GM21528 (cell line): ENCODE results near the gene SEPTIN11.
A peak's percentile ranks its signal among the peaks of the same experiment; 100 is the strongest.
"Not testable (repeated sequence)": the region's sequence is repeated elsewhere in the genome, so short reads cannot be mapped to it uniquely, and the experiment has no call there.

Source experiments
- ATAC-seq: cut with Tn5 transposase; IDR thresholded peaks from one replicate; pipeline ENCODE4 v1.9.1; 2021; ENCODE audit warnings: mild to moderate bottlenecking, moderate library complexity; ENCODE audit not compliant: unreplicated experiment, low FRiP score

SEPTIN11 gene

DNA sequence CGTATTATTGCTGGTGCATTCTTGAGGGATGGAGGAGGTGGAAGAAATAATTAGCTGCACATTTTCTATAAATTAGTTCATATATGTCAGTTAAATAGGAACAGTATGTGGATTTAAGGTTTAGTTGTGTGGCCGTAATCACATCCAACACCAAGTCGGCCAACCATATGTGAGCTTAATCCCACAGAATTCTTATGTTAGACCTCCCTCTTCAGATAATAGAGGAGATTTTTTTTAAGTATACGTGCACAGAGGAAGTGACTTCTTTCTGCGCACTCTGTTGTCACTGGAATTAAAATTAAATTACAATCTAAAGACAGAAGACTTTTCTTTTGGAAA, 2.1 kb downstream of the SEPTIN11 start:
- ATAC-seq = no peak

DNA sequence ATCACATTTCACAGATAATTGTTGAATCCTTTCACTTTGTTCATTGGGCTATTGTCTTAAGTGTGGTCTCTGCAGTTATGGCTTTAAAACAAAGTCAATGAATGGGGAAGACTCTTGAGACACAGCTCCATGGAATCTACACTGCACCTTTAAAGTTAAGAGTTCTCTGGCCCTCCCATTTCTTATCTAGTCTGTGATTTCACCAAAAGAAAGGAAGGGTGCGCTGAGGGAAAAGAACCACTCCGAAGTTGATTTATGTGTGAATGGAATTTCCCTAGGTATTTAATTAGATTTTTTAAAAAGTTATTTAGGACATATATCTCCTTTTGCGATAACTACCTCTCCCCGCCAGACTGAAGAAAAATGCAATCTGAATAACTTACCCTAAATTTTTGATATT, 2.5 kb downstream of the SEPTIN11 start:
- no peak for ATAC-seq

DNA sequence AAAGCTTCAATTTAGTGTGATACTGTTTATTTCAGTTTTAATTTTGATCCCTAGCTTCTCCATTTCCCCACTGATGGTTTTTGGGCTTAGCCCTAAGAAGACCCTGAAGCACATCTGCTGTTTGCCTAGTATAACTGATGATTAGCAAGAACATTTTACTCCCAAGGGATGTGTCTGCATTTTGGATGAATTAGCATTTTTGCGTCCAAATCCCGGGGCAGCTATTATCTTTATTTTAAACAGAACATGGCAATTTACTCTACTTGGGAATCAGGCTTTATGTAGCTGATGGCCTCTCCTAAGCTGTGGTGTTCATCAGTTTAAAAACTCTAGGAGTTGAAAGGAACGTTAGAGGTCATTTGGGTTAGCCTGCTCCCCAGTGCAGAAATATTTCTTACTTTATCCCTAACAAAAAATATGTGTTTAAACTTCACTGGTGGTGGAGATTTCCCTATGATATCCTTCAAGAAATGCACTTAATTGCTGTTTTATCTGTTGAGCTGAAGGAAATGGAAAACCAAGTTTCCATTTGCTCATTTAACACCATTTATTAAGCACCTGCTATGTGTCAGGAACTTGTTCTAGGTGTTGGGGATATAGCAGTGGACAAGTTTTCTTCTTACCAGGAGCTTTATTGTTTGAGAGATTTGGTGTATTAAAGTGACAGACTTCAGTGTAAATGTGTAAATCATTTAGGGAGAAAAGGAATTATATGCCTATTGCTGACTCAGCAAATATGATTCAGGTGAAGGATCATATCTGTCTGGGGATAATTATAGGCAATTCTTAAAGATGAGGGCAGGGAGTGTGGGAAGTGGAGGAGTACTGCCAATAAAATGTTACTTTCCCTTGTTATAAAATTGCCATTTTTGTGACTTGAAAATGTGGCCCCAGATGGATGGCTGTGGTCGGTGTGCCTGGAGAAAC, 3.4 kb downstream of the SEPTIN11 start:
- ATAC-seq = no peak

DNA sequence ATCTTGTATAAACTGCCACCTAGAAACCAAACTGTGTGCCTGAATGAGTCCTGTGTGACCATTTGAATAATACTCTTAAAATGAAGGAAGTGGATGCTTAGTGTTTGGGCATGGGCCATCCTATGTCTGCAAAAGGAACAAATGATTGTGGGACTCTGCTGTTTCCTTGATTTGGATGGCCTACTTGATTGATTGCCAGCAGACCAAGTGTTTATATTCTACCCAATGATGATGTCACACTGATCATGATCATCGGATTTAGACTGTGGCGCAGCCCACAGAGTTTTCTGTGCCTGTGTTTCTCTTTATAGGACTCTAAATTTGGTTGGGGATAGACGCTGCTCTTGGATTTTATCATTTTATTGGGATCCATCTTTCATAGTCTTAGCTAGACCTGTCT, 4.4 kb downstream of the SEPTIN11 start:
- no peak for ATAC-seq

DNA sequence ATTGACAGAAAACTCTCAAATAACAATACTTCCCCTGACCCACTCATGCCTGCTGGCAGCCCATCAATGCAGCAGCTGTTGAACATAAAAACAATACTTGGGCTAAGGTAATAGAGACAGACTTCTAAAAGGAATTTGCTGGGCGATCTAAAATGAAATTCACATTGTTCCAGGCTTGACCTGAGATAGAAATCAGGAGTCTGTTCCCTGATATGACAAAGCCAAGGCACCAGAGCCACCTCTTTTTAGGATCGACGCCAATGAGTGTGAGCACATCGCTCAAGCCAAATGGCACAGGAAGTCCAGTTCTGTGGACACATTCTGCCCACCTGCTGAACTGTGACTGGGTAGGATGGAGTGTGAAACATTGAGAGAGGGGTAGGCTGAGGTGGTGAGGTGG, 4.9 kb downstream of the SEPTIN11 start:
- no peak for ATAC-seq

DNA sequence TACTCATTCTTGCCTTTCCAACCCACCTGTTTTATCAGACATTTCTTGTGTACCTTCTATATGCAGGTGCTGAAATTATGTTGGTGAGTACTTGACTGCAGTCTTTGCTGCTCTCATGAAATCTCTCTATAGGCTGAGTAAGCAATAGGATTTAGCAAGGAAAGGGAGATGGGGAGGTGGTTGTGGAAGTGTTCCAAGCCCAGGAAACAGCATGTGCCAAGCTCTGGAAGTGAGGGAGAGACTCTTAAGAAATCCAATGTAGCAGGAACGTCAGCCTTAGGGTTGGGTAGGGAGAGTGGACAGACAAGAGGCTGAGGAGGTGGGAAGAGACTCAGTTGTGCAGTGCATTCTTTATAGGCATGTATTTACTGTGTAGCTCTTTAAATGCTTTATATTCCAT, 5.6 kb downstream of the SEPTIN11 start:
- ATAC-seq = no peak

DNA sequence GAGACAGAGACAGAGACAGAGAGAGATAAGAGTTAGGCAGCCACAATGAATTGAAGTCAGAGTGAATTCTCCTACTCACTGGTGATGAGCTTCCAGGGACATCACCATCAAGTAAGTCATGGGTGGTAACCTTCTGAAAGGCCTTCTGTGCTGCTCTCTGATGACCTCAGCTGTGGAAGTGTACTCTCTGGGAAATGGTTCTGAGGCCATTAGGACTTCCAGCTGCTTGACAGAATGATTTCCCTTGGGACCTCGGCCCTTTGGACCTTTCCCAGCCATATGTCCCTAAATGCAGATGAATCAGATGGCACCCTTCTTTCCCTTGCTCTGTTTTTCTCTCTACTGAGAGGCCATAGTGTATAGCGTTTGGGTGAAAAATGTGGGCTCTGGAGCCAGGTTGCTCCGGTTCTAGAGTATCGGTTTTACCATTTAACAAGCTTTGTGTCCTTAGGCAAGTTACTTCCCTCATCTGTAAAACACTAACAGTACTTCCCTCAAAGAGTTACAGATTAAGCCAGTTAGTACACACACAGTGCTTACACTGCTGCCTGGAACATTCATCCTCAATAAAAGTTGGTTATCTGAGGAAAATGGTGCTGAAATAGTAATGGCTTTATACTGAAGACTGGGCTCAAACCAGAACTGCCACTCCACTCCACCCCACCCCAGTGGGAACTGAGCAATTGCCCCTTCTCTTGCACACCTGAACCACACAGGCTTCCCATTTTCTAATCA, 7.6 kb downstream of the SEPTIN11 start:
- ATAC-seq = no peak

DNA sequence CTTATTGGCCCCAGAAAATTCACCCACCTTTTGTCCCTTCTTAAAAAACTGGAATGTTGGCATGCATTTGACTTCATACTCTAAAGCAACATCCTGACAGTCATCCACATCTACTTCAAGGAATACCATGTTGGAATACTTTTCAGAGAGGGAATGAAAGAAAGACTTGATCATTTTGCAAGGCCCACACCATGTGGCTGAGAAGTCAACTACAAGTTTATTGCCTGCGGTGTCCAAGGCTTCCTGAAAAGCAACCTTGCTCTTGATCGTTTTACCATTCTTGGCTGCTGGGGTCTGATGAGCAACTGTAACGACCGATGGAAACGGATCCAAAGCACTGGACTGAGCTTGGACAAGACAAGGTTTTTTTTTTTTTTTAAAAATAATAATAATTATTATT, 9.3 kb downstream of the SEPTIN11 start:
- no peak for ATAC-seq

DNA sequence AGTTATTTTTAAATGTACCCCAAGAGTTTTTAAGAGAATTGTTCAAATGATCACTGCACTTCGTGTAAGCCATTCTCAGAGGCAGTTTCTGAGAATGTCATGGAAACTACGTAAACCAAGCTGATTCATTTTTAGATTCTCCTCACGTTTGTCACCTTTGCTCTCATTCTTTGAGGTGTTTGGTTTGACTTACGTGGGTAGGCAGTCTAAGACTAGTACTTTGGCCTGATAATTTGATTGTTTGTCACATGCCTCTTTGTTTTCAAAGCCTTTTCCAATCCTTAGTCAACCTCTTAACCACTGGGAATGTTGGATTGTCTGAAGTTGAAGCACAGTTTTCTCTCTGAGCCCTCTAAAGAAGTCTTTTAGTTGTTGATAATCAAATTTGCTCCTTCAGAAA, 10.5 kb downstream of the SEPTIN11 start:
- peak; percentile 62 for ATAC-seq

DNA sequence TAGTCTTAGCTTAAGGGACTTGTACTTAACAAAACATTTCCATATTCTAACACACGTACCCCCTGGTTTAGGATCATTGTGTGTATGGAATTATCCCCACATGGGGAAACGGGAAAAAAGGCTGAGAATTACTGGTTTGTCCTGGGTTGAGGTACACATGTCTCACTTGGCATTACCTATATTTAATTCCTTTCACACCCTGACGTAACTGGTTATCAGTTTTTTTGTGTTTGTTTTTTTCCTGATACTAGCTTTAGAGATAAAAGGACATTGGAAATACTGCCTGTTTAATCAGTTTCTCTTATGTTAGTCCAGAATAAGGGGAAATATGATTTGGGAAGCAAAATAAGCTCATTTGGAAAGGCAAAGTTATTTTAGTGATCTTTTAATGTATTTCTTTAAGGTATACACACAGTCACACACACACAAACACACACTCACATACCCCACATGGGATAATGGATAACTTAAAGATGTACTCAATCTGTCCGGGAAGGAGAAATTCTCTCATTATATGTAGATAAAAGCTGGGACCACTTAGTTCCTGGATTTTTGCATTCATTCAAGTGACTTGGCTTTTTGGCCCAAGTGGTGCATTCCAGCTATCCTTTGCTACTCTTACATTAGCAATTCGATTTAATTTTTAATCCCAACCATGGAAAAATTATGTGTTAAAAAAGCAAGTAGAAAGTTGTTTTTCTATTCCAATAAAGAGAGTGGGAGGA, 13.0 kb downstream of the SEPTIN11 start:
- no peak for ATAC-seq

DNA sequence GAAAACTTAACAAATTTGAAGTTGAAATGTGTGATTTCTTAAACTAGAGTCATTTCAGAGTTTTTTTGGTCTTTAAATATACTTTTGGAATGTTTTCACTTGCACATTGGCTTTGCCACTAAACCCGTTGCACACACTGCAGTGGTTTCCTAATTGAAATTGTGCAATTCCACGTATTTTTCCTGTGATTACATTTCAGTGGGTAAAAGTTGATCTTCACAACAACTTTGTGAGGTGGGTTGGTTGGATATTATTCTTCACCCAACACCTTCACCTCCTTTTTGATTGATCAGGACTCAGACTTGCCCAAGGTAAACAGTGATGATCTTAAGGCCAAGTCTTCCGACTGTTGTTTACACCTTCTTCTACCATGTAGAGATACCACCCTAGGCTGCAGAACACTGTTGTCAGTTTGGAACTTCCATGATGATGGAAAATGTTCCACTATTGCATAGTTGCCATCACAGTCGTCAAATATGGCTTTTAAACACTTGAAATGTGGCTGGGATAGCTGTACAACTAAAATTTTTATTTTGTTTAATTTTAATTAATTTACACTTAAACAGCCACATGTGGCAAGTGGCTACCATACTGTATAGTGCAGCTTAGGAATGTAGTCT, 13.7 kb downstream of the SEPTIN11 start:
- ATAC-seq = no peak

DNA sequence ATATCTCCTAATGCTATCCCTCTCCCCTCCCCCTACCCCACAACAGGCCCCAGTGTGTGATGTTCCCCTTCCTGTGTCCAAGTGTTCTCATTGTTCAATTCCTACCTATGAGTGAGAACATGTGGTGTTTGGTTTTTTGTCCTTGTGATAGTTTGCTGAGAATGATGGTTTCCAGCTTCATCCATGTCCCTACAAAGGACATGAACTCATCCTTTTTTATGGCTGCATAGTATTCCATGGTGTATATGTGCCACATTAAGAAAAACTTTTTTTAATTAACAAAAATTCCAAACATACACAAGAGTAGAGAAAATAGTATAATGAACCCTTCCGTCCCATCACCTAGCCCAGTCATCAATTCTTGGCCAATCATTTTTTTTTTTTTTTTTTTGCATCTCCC, 14.4 kb downstream of the SEPTIN11 start:
- not testable (repeated sequence) for ATAC-seq

DNA sequence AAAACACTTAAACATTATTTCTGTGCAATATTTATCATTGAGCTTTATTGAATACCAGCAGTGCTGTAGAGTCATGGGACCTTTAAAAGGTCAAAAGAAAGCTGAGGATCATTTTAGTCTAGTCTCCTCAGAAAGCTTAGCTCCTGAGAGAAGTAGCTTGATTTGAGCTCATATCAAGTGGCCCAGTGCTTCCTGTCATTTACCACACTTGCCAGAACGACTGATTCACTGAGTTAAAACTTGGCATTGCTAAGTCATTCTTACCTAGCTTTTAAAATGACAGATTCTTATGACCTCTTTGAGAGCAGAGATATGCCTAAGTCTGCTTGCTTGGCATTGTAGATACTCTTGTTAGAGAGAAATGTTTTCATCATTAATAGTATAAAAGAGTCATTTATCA, 15.2 kb downstream of the SEPTIN11 start:
- ATAC-seq = no peak

DNA sequence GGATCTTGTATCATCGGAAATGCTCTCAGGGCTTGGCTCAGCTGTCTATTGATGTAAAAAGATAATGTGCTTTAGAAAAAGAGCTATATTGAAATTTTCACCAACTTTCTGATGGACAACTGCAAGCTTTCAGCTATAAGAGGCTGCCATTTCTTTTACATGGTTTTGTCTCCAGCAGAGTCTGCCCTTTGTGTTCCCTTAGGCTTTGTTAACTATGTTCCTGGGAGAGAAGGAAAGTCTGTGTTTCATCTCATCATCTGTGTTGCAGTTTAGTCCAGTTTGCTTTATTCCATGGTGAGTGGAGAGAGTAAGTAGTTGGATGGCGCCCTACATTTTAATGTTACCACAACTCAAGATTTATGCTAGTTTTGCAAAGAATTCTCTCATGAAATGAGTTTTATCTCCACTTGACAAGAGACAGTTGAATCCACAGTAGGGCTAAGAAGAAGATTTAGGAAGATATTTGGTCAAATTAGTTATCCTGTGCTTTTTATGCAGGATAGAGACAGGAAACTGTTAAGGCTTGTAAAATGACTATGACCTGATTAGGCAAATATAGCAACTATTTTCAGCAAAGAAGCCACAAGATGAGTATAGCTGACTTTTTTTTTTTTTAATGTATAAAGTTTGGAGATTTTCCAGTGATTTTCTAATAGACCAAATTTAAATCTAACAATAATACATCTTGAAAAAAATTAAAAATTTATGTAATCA, 16.5 kb downstream of the SEPTIN11 start:
- ATAC-seq = no peak

DNA sequence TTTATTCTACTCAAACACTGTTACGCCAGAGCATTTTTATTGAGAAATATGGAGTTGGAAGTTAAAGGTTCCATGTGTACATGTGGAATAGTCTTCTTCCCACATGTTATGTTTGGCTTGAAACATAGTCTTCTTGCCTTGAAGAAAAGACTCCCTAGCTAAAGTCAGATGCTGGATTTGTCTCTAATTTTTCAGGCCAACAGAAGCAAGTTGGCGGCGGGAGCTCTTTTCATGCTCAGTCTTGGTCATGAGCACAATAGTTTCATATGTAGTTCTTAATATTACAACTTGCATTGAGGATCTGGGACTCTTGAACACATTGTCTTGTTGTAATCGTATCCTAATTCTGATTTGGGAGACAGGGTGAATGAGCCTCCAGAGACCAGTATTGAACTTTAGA, 19.4 kb downstream of the SEPTIN11 start:
- no peak for ATAC-seq

DNA sequence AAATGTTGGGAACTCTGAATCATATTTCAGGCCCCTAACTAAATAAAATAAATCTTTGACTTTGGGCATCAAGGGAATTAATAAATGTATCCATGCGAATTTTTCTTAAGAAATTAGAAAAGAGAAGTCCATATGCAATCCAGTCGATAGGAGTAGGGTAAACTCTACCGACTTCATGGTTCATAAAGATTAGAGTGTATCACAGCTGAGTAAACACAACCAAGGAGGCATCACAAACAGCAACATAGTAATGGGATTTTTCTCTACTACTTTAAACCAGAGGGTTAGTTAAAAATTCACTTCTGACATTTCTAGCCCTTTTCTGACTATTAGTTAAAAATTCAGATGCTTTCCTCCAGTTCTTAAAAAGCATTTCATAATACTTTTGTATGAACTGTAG, 19.9 kb downstream of the SEPTIN11 start:
- no peak for ATAC-seq

DNA sequence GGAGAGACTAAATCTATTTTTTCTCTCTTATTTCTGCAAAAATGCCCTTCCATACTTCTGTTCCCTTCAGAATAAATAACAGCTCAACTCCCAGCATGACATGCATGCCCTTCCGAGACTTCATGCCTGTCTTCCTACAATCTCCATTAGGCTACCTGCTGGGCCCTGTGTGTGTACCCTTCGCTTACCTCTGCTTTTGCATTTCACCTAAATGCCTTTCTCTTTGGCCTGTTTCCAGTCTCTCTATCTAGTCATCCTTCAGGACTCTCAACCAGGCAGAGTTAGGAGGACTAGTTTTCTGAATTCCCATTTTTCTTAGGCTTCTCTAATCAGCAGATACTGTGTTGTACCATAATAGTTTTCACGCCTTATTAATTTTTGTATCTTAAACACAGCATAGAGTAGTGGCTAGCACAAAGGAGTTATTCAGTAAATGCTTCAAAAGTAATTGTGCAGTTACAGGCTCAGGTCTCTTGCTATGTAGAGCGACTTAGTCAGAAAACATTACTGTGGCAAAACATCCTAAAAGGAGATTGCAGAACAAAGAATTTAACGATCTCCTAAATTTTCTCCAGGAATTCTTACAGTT, 20.5 kb downstream of the SEPTIN11 start:
- no peak for ATAC-seq

DNA sequence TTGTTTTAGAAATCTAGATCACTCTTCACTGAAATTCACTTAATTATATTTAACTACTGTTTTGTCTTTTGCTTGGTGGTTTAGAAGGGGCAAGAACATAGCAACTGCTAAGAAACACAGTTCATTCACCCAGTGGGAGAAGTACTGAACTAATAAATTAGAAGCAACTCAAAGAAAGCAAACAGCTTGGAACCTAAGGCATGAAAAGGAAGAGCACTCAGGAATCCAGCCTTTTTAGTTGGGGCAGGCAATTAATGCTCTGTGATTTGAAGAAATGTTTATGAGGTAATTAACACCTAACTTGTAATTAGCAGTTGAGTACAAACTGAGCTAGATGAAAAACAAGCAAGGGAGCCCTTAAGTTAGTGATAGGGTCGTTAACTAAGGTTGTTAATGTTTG, 22.8 kb downstream of the SEPTIN11 start:
- ATAC-seq = no peak

DNA sequence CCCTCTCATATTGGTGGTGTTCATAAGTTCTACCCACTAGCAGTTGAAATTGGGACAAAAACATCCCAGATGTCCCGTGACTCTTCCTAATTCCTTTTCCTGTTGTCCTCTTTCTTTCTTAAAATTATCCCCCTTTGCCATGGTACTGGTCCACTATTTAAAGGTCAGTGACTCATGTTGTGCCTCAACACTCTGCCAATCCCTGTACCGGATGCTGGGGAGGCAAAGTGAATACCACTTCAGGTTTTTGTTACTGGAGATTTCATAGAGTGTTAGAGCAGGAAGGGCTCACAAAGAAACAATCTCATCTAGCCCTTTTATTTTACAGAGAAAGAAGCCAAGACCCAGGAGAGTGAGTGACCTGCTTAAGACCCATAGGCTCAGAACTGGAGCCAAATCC, 24.6 kb downstream of the SEPTIN11 start:
- ATAC-seq = no peak

DNA sequence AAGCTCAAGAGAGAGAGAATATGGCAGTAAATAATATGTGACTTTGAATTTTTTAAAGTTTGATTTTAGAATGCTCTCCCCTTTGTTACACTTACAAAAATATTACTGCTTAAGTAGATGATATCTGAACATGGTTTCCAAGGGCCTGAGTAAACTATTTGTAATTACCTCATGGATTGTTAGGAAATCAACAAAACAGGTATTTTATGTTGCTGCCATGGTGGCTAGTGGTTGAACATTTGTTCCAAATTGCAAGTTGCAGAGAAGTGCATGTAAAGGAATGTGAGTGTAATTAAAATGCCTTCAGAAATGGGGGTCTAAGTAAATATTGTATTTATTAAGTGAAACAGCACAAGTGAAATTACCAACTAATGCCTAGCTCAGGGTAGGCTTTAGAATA, 27.6 kb downstream of the SEPTIN11 start:
- ATAC-seq = no peak
